OCI-LY1 (cell line): Measurements from ENCODE around the gene UBE2H.

Experiments used
- H2AFZ ChIP-seq: fragments of 200-600 bp; sonication (generic), shearing (Covaris generic); 2 replicates; pipeline ENCODE4 v1.6.0; 2014; ENCODE audit warnings: antibody characterized with exemption, mild to moderate bottlenecking, low read length
- H3F3A ChIP-seq: fragments of 200-600 bp; sonication (generic), shearing (Covaris generic); 2 replicates; pipeline ENCODE4 v1.6.0; 2014; ENCODE audit warnings: mild to moderate bottlenecking, antibody characterized with exemption, low read length, moderate library complexity; ENCODE audit not compliant: insufficient read depth
- H3K27ac ChIP-seq: fragments of 200-600 bp; sonication (generic); 2 replicates; pipeline ENCODE4 v1.5.1; 2014; ENCODE audit warnings: low read length, mixed run types, mild to moderate bottlenecking, low read depth; ENCODE audit not compliant: poor library complexity, severe bottlenecking
- H3K27me3 ChIP-seq: fragments of 200-600 bp; sonication (generic); 2 replicates; pipeline ENCODE4 v1.6.0; 2014; ENCODE audit warnings: antibody characterized with exemption, mild to moderate bottlenecking, low read length, moderate library complexity; ENCODE audit not compliant: insufficient read depth
- H3K36me3 ChIP-seq: fragments of 200-600 bp; sonication (generic); 2 replicates; pipeline ENCODE4 v1.6.1; 2014; ENCODE audit warnings: mild to moderate bottlenecking, antibody characterized with exemption, low read length, moderate library complexity, mixed read lengths; ENCODE audit not compliant: insufficient read depth
- H3K4me1 ChIP-seq: fragments of 200-600 bp; sonication (generic); 2 replicates; pipeline ENCODE4 v1.5.1; 2014; ENCODE audit warnings: mild to moderate bottlenecking, low read length, moderate library complexity; ENCODE audit not compliant: insufficient read depth, severe bottlenecking
- H3K4me2 ChIP-seq: fragments of 200-600 bp; sonication (generic), shearing (Covaris generic); 2 replicates; pipeline ENCODE4 v1.6.1; 2014; ENCODE audit warnings: low read length
- H3K4me3 ChIP-seq: fragments of 200-600 bp; sonication (generic); 2 replicates; pipeline ENCODE4 v1.5.1; 2014; ENCODE audit warnings: low read length, low read depth, mild to moderate bottlenecking, mixed read lengths; ENCODE audit not compliant: poor library complexity, severe bottlenecking
- H3K79me2 ChIP-seq: fragments of 200-600 bp; shearing (Covaris generic); 2 replicates; pipeline ENCODE4 v1.6.1; 2016; ENCODE audit warnings: mixed run types, low read length, mixed read lengths; ENCODE audit not compliant: insufficient read depth
- H3K9ac ChIP-seq: fragments of 200-600 bp; sonication (generic), shearing (Covaris generic); 2 replicates; pipeline ENCODE4 v1.6.1; 2014; ENCODE audit warnings: mild to moderate bottlenecking, low read length, mixed read lengths
- H3K9me2 ChIP-seq: fragments of 200-600 bp; sonication (generic), shearing (Covaris generic); 2 replicates; pipeline ENCODE4 v1.6.1; 2014; ENCODE audit warnings: low read depth, mild to moderate bottlenecking, low read length, mixed read lengths
- H3K9me3 ChIP-seq: fragments of 200-600 bp; shearing (Covaris generic); 2 replicates; pipeline ENCODE4 v1.6.1; 2014; ENCODE audit warnings: low read length, mixed read lengths
- H4K20me1 ChIP-seq: fragments of 200-600 bp; sonication (generic), shearing (Covaris generic); 2 replicates; pipeline ENCODE4 v1.6.0; 2016; ENCODE audit warnings: mild to moderate bottlenecking, low read length; ENCODE audit not compliant: insufficient read depth
- CTCF ChIP-seq: fragments of 200-600 bp; sonication (generic), shearing (Covaris generic); IDR thresholded peaks from 2 replicates; pipeline ENCODE4 v1.5.1; 2017; ENCODE audit warnings: mild to moderate bottlenecking, antibody characterized with exemption, low read length, moderate library complexity, mixed read lengths
- EZH2 ChIP-seq: fragments of 200-600 bp; sonication (generic), shearing (Covaris generic); IDR thresholded peaks from 2 replicates; pipeline ENCODE4 v1.8.0; 2017; ENCODE audit warnings: borderline replicate concordance, mixed run types, mild to moderate bottlenecking, antibody characterized with exemption, low read length, moderate library complexity, mixed read lengths

The UBE2H gene

GRCh38 chr7:129952086-129952652, 591 bp downstream of the UBE2H start:
- Histone ChIP-seq H3K4me1 (peaks cover 44% of the 10 kb centered on the region), H3F3A (no peaks in the 10 kb centered on the region), H3K9me2 (no peaks in the 10 kb centered on the region), H3K9me3 (no peaks in the 10 kb centered on the region), H3K4me2 (peak overlapping the region; percentile 85), H2AFZ (no peak overlapping the region), H3K4me3 (peak overlapping the region; percentile 76), H3K36me3 (peaks cover 19% of the 10 kb centered on the region), H3K27me3 (no peaks in the 10 kb centered on the region), H4K20me1 (no peaks in the 10 kb centered on the region), H3K79me2 (peaks cover 50% of the 10 kb centered on the region), H3K27ac (peak overlapping the region; percentile 91), H3K9ac (peak overlapping the region; percentile 85)
- TF ChIP-seq CTCF (no peak; the same call in 1 of the 2 replicates), EZH2 (no peak)

GRCh38 chr7:129951226-129952085, 1.3 kb downstream of the UBE2H start:
- H3K4me1 ChIP-seq: peaks cover 51% of the 10 kb centered on the region
- H3K9me2 ChIP-seq: no peaks in the 10 kb centered on the region
- H3K4me3 ChIP-seq: peak overlapping the region; percentile 76
- peaks cover 26% of the 10 kb centered on the region for H3K36me3 ChIP-seq
- H3K4me2 ChIP-seq: peak overlapping the region; percentile 85
- TF ChIP-seq CTCF: no peak; the same call in 1 of the 2 replicates
- no peak for TF ChIP-seq EZH2
- no peaks in the 10 kb centered on the region for H4K20me1 ChIP-seq
- H2AFZ ChIP-seq: no peak overlapping the region
- peaks cover 57% of the 10 kb centered on the region for H3K79me2 ChIP-seq
- H3K9me3 ChIP-seq: no peaks in the 10 kb centered on the region
- H3K9ac ChIP-seq: peak overlapping the region; percentile 85
- no peaks in the 10 kb centered on the region for H3K27me3 ChIP-seq
- H3F3A ChIP-seq: no peaks in the 10 kb centered on the region
- peak overlapping the region; percentile 91 for H3K27ac ChIP-seq

GRCh38 chr7:129950933-129951225, 1.9 kb downstream of the UBE2H start:
- H3K9me3 ChIP-seq: no peaks in the 10 kb centered on the region
- H3K9me2 ChIP-seq: no peaks in the 10 kb centered on the region
- no peaks in the 10 kb centered on the region for H4K20me1 ChIP-seq
- H3K9ac ChIP-seq: peak overlapping the region; percentile 85
- no peaks in the 10 kb centered on the region for H3F3A ChIP-seq
- H3K79me2 ChIP-seq: peaks cover 63% of the 10 kb centered on the region
- H3K27ac ChIP-seq: peak overlapping the region; percentile 91
- TF ChIP-seq CTCF (no peak; the same call in 1 of the 2 replicates), EZH2 (no peak)
- peak overlapping the region; percentile 76 for H3K4me3 ChIP-seq
- H3K4me2 ChIP-seq: peak overlapping the region; percentile 85
- H3K4me1 ChIP-seq: peaks cover 52% of the 10 kb centered on the region
- no peaks in the 10 kb centered on the region for H3K27me3 ChIP-seq
- H2AFZ ChIP-seq: no peak overlapping the region
- peaks cover 31% of the 10 kb centered on the region for H3K36me3 ChIP-seq
